Measurements from ENCODE around the gene CD4.

Gene CD4

GRCh38 chr12:6813363-6813762 lies 24.0 kb downstream of the CD4 start:
- H3K9ac ChIP-seq (ENCODE audit: low read length): no peak overlapping the region
- no peak overlapping the region for H3K27ac ChIP-seq (ENCODE audit: low read depth, low read length)
- no peaks in the 10 kb centered on the region for H3K27me3 ChIP-seq (ENCODE audit: control insufficient read depth, insufficient read depth, low read length)
- no peaks in the 10 kb centered on the region for H3K4me1 ChIP-seq (ENCODE audit: control insufficient read depth, insufficient read depth, low read length)
- no peak overlapping the region for H3K4me3 ChIP-seq (ENCODE audit: low read length)
- H3K36me3 ChIP-seq (ENCODE audit: control insufficient read depth, insufficient read depth, low read length): no peaks in the 10 kb centered on the region

- no peaks in the 10 kb centered on the region for H3K36me3 ChIP-seq (ENCODE audit: control insufficient read depth, insufficient read depth, low read length)
- H3K4me1 ChIP-seq (ENCODE audit: control insufficient read depth, insufficient read depth, low read length): peaks cover 3% of the 10 kb centered on the region
- H3K9ac ChIP-seq (ENCODE audit: low read length): no peak overlapping the region
- H3K4me3 ChIP-seq (ENCODE audit: low read length): no peak overlapping the region
- no peak overlapping the region for H3K27ac ChIP-seq (ENCODE audit: low read depth, low read length)
- H3K27me3 ChIP-seq (ENCODE audit: control insufficient read depth, insufficient read depth, low read length): peaks cover 4% of the 10 kb centered on the region
Measured at GRCh38 chr12:6816598-6816997, 27.3 kb downstream of the CD4 start.

GRCh38 chr12:6817098-6817497 lies 27.8 kb downstream of the CD4 start:
- no peak overlapping the region for H3K27ac ChIP-seq (ENCODE audit: low read depth, low read length)
- H3K36me3 ChIP-seq (ENCODE audit: control insufficient read depth, insufficient read depth, low read length): no peaks in the 10 kb centered on the region
- no peak overlapping the region for H3K9ac ChIP-seq (ENCODE audit: low read length)
- H3K4me3 ChIP-seq (ENCODE audit: low read length): no peak overlapping the region
- peaks cover 3% of the 10 kb centered on the region for H3K4me1 ChIP-seq (ENCODE audit: control insufficient read depth, insufficient read depth, low read length)
- H3K27me3 ChIP-seq (ENCODE audit: control insufficient read depth, insufficient read depth, low read length): peaks cover 4% of the 10 kb centered on the region

GRCh38 chr12:6817662-6818157 lies 28.4 kb downstream of the CD4 start:
- H3K36me3 ChIP-seq (ENCODE audit: control insufficient read depth, insufficient read depth, low read length): no peaks in the 10 kb centered on the region
- H3K4me3 ChIP-seq (ENCODE audit: low read length): no peak overlapping the region
- no peak overlapping the region for H3K27ac ChIP-seq (ENCODE audit: low read depth, low read length)
- H3K4me1 ChIP-seq (ENCODE audit: control insufficient read depth, insufficient read depth, low read length): peaks cover 3% of the 10 kb centered on the region
- H3K9ac ChIP-seq (ENCODE audit: low read length): no peak overlapping the region
- H3K27me3 ChIP-seq (ENCODE audit: control insufficient read depth, insufficient read depth, low read length): peaks cover 6% of the 10 kb centered on the region

- Histone ChIP-seq H3K4me3 (ENCODE audit: low read length) (no peak overlapping the region), H3K27me3 (ENCODE audit: control insufficient read depth, insufficient read depth, low read length) (peaks cover 6% of the 10 kb centered on the region), H3K27ac (ENCODE audit: low read depth, low read length) (no peak overlapping the region), H3K4me1 (ENCODE audit: control insufficient read depth, insufficient read depth, low read length) (peaks cover 3% of the 10 kb centered on the region), H3K9ac (ENCODE audit: low read length) (no peak overlapping the region), H3K36me3 (ENCODE audit: control insufficient read depth, insufficient read depth, low read length) (no peaks in the 10 kb centered on the region)
Measured at GRCh38 chr12:6818222-6818621, 28.9 kb downstream of the CD4 start.

- Histone ChIP-seq H3K4me1 (ENCODE audit: control insufficient read depth, insufficient read depth, low read length) (peaks cover 3% of the 10 kb centered on the region), H3K27ac (ENCODE audit: low read depth, low read length) (no peak overlapping the region), H3K9ac (ENCODE audit: low read length) (no peak overlapping the region), H3K27me3 (ENCODE audit: control insufficient read depth, insufficient read depth, low read length) (peaks cover 6% of the 10 kb centered on the region), H3K4me3 (ENCODE audit: low read length) (no peak overlapping the region), H3K36me3 (ENCODE audit: control insufficient read depth, insufficient read depth, low read length) (no peaks in the 10 kb centered on the region)
Measured at GRCh38 chr12:6818645-6819044, 29.3 kb downstream of the CD4 start.

GRCh38 chr12:6819106-6820030 lies 30.0 kb downstream of the CD4 start:
- peaks cover 3% of the 10 kb centered on the region for H3K4me1 ChIP-seq (ENCODE audit: control insufficient read depth, insufficient read depth, low read length)
- peaks cover 6% of the 10 kb centered on the region for H3K27me3 ChIP-seq (ENCODE audit: control insufficient read depth, insufficient read depth, low read length)
- H3K4me3 ChIP-seq (ENCODE audit: low read length): no peak overlapping the region
- H3K36me3 ChIP-seq (ENCODE audit: control insufficient read depth, insufficient read depth, low read length): no peaks in the 10 kb centered on the region
- H3K9ac ChIP-seq (ENCODE audit: low read length): no peak overlapping the region
- no peak overlapping the region for H3K27ac ChIP-seq (ENCODE audit: low read depth, low read length)

GRCh38 chr12:6820166-6820565 lies 30.8 kb downstream of the CD4 start:
- Histone ChIP-seq H3K4me3 (ENCODE audit: low read length) (no peak overlapping the region), H3K9ac (ENCODE audit: low read length) (no peak overlapping the region), H3K27ac (ENCODE audit: low read depth, low read length) (no peak overlapping the region), H3K36me3 (ENCODE audit: control insufficient read depth, insufficient read depth, low read length) (no peaks in the 10 kb centered on the region), H3K27me3 (ENCODE audit: control insufficient read depth, insufficient read depth, low read length) (peaks cover 9% of the 10 kb centered on the region), H3K4me1 (ENCODE audit: control insufficient read depth, insufficient read depth, low read length) (peaks cover 7% of the 10 kb centered on the region)

- Histone ChIP-seq H3K4me1 (ENCODE audit: control insufficient read depth, insufficient read depth, low read length) (peaks cover 11% of the 10 kb centered on the region), H3K27me3 (ENCODE audit: control insufficient read depth, insufficient read depth, low read length) (peaks cover 9% of the 10 kb centered on the region), H3K36me3 (ENCODE audit: control insufficient read depth, insufficient read depth, low read length) (no peaks in the 10 kb centered on the region), H3K27ac (ENCODE audit: low read depth, low read length) (peak within 1 kb of the TSS; percentile 49), H3K4me3 (ENCODE audit: low read length) (peak within 1 kb of the TSS; percentile 69), H3K9ac (ENCODE audit: low read length) (peak within 1 kb of the TSS; percentile 49)
Measured at GRCh38 chr12:6821591-6822425, 32.5 kb downstream of the CD4 start, which contains the start of gene GPR162. Gene GPR162 (plus strand): TSS chr12:6821821. CDS start chr12:6823899, 2,078 bp downstream.

- no peak overlapping the region for H3K9ac ChIP-seq (ENCODE audit: low read length)
- H3K4me3 ChIP-seq (ENCODE audit: low read length): peak overlapping the region; percentile 69
- no peaks in the 10 kb centered on the region for H3K36me3 ChIP-seq (ENCODE audit: control insufficient read depth, insufficient read depth, low read length)
- peaks cover 18% of the 10 kb centered on the region for H3K4me1 ChIP-seq (ENCODE audit: control insufficient read depth, insufficient read depth, low read length)
- H3K27ac ChIP-seq (ENCODE audit: low read depth, low read length): no peak overlapping the region
- H3K27me3 ChIP-seq (ENCODE audit: control insufficient read depth, insufficient read depth, low read length): peaks cover 9% of the 10 kb centered on the region
Measured at GRCh38 chr12:6822426-6823135, 33.3 kb downstream of the CD4 start.

GRCh38 chr12:6823182-6824084 lies 34.1 kb downstream of the CD4 start:
- Histone ChIP-seq H3K4me3 (ENCODE audit: low read length) (no peak overlapping the region), H3K27ac (ENCODE audit: low read depth, low read length) (no peak overlapping the region), H3K4me1 (ENCODE audit: control insufficient read depth, insufficient read depth, low read length) (peaks cover 18% of the 10 kb centered on the region), H3K9ac (ENCODE audit: low read length) (no peak overlapping the region), H3K36me3 (ENCODE audit: control insufficient read depth, insufficient read depth, low read length) (no peaks in the 10 kb centered on the region), H3K27me3 (ENCODE audit: control insufficient read depth, insufficient read depth, low read length) (peaks cover 9% of the 10 kb centered on the region)

Data from rectal smooth muscle tissue (tissue), 1 donor.